SU-DHL-6 (cell line): ENCODE data around the gene AVPR2.

Experiments used
- CTCF ChIP-seq: fragments of 200-600 bp; sonication (generic); IDR thresholded peaks from one replicate; pipeline ENCODE4 v1.5.1; 2017; ENCODE audit warnings: antibody characterized with exemption, mild to moderate bottlenecking, low read length, moderate library complexity; ENCODE audit not compliant: insufficient read depth, poor library complexity, severe bottlenecking
- EZH2phosphoT487 ChIP-seq: fragments of 200-600 bp; sonication (generic), shearing (Covaris generic); conservative IDR thresholded peaks from 2 replicates; pipeline ENCODE4 v1.6.1; 2018; ENCODE audit warnings: mild to moderate bottlenecking, antibody characterized with exemption, low read length, moderate library complexity, mixed read lengths

- TF ChIP-seq CTCF (no peak), EZH2phosphoT487 (no peak)
Measured at GRCh38 chrX:153948002-153948466, 43.6 kb downstream of the AVPR2 start.
